ENCODE data around the gene CCDC106.

CCDC106 gene

DNA sequence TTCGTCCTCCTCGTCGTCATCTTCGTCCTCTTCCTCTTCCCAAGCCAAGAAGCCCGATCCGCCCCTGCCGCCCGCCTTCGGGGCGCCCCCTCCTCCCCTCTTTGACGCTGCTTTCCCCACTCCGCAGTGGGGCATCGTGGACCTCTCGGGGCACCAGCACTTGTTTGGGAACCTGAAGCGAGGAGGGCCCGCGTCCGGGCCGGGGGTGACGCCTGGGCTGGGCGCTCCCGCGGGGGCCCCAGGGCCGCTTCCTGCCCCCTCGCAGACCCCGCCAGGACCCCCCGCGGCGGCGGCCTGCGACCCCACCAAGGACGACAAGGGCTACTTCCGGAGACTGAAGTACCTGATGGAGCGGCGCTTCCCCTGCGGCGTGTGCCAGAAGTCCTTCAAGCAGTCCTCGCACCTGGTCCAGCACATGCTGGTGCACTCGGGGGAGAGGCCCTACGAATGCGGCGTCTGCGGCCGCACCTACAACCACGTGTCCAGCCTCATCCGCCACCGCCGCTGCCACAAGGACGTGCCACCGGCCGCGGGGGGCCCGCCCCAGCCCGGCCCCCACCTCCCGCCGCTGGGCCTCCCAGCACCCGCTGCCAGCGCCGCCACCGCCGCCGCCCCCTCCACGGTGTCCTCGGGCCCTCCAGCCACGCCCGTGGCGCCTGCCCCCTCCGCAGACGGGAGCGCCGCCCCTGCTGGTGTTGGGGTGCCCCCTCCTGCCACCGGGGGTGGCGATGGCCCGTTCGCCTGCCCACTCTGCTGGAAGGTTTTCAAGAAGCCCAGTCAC lies 33.9 kb upstream of the CCDC106 start:
- TF ChIP-seq POLR2AphosphoS5 (IDR thresholded peaks at IDR 0.05; ENCODE audit: low read depth, low read length) (no peak), POLR2A (IDR thresholded peaks at IDR 0.05; ENCODE audit: low read depth, low read length) (no peak), TAF1 (IDR thresholded peaks at IDR 0.05; ENCODE audit: low read depth, low read length) (no peak), PAX5 (IDR thresholded peaks at IDR 0.05; ENCODE audit: insufficient read depth, low read length, severe bottlenecking) (no peak), SPI1 (IDR thresholded peaks at IDR 0.05; ENCODE audit: low read depth, low read length) (no peak), POU2F2 (IDR thresholded peaks at IDR 0.05; ENCODE audit: low read depth, low read length) (no peak)
- FAIRE-seq (no peak), DNase-seq (ENCODE audit: insufficient read length, low spot score) (no peak)

DNA sequence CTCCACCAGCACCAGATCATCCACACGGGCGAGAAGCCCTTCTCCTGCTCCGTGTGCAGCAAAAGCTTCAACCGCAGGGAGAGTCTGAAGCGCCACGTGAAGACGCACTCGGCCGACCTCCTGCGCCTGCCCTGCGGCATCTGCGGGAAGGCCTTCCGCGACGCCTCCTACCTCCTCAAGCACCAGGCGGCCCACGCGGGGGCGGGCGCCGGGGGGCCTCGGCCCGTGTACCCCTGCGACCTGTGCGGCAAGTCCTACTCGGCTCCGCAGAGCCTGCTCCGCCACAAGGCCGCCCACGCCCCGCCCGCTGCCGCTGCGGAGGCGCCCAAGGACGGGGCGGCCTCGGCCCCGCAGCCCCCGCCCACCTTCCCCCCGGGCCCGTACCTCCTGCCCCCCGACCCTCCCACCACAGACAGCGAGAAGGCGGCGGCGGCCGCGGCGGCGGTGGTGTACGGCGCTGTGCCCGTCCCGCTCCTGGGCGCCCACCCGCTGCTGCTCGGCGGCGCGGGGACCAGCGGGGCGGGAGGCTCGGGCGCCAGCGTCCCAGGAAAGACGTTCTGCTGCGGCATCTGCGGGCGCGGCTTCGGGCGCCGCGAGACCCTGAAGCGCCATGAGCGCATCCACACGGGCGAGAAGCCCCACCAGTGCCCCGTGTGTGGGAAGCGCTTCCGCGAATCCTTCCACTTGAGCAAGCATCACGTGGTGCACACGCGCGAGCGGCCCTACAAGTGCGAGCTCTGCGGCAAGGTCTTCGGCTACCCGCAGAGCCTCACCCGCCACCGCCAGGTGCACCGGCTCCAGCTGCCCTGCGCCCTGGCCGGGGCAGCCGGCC lies 33.1 kb upstream of the CCDC106 start:
- FAIRE-seq (no peak), DNase-seq (ENCODE audit: insufficient read length, low spot score) (no peak)
- TF ChIP-seq POU2F2 (IDR thresholded peaks at IDR 0.05; ENCODE audit: low read depth, low read length), result no peak

- FAIRE-seq, result no peak
- DNase-seq (ENCODE audit: insufficient read length, low spot score), result no peak
- no peak for TF ChIP-seq POLR2AphosphoS5 (IDR thresholded peaks at IDR 0.05; ENCODE audit: low read depth, low read length)
- TF ChIP-seq TAF1 (IDR thresholded peaks at IDR 0.05; ENCODE audit: low read depth, low read length), result no peak
- no peak for TF ChIP-seq POU2F2 (IDR thresholded peaks at IDR 0.05; ENCODE audit: low read depth, low read length)
- no peak for TF ChIP-seq PAX5 (IDR thresholded peaks at IDR 0.05; ENCODE audit: insufficient read depth, low read length, severe bottlenecking)
- no peak for TF ChIP-seq POLR2A (IDR thresholded peaks at IDR 0.05; ENCODE audit: low read depth, low read length)
- no peak for TF ChIP-seq SPI1 (IDR thresholded peaks at IDR 0.05; ENCODE audit: low read depth, low read length)
These were observed 32.2 kb upstream of the CCDC106 start for GRCh38 chr19:55615543-55616394.

GRCh38 chr19:55616395-55616875 lies 31.6 kb upstream of the CCDC106 start:
- TF ChIP-seq POU2F2 (IDR thresholded peaks at IDR 0.05; ENCODE audit: low read depth, low read length), result no peak
- no peak for TF ChIP-seq TAF1 (IDR thresholded peaks at IDR 0.05; ENCODE audit: low read depth, low read length)
- TF ChIP-seq POLR2A (IDR thresholded peaks at IDR 0.05; ENCODE audit: low read depth, low read length), result no peak
- TF ChIP-seq SPI1 (IDR thresholded peaks at IDR 0.05; ENCODE audit: low read depth, low read length), result no peak
- no peak for TF ChIP-seq POLR2AphosphoS5 (IDR thresholded peaks at IDR 0.05; ENCODE audit: low read depth, low read length)
- no peak for TF ChIP-seq PAX5 (IDR thresholded peaks at IDR 0.05; ENCODE audit: insufficient read depth, low read length, severe bottlenecking)
- FAIRE-seq (no peak), DNase-seq (ENCODE audit: insufficient read length, low spot score) (no peak)

GRCh38 chr19:55617426-55617825 lies 30.6 kb upstream of the CCDC106 start:
- TF ChIP-seq SPI1 (IDR thresholded peaks at IDR 0.05; ENCODE audit: low read depth, low read length) (no peak), TAF1 (IDR thresholded peaks at IDR 0.05; ENCODE audit: low read depth, low read length) (no peak)

DNA sequence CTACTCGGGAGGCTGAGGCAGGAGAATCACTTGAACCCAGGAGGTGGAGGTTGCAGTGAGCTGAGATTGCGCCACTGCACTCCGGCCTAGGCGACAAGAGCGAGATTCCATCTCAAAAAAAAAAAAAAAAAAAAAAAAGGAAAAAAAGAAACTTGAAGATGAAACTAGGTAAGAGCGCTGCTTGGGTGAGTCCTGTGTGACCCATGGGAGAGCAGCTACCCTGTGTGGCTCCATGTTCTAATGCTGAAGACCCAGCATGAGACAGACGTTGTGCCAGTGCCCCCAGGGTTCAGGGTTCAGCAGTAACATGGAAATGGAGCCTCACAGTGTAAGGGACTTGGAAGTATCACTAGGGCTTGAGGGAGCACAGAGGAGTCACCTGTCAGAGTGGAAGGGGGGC lies 29.6 kb upstream of the CCDC106 start:
- no peak for FAIRE-seq
- DNase-seq (ENCODE audit: insufficient read length, low spot score), result no peak
- TF ChIP-seq SPI1 (IDR thresholded peaks at IDR 0.05; ENCODE audit: low read depth, low read length), result no peak
- TF ChIP-seq POLR2A (IDR thresholded peaks at IDR 0.05; ENCODE audit: low read depth, low read length), result no peak
- TF ChIP-seq TAF1 (IDR thresholded peaks at IDR 0.05; ENCODE audit: low read depth, low read length), result no peak
- TF ChIP-seq POLR2AphosphoS5 (IDR thresholded peaks at IDR 0.05; ENCODE audit: low read depth, low read length), result no peak
- TF ChIP-seq POU2F2 (IDR thresholded peaks at IDR 0.05; ENCODE audit: low read depth, low read length), result no peak

More at GRCh38 chr19:55617426-55617825, 30.6 kb upstream of the CCDC106 start:
- FAIRE-seq (no peak), DNase-seq (ENCODE audit: insufficient read length, low spot score) (no peak)

DNA sequence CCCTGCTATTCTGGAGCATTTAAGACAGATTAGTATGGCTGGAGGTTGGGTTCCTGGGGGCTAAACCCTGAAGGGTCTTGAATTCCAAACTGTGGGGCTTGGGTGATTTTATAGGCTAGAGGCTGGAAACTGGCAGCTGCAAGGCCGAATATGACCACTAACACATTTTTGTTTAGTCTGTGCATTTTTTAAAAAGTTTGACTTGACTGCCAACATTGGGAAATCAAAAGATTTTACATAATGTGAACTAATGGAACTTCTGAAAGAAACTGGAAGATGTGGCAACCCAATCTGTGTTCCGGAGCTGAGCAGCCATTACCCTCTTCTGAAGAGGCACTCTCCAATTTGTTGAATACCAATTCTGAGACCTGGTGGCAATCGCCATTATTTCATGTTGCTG lies 28.7 kb upstream of the CCDC106 start:
- FAIRE-seq (no peak), DNase-seq (ENCODE audit: insufficient read length, low spot score) (no peak)
- TF ChIP-seq POU2F2 (IDR thresholded peaks at IDR 0.05; ENCODE audit: low read depth, low read length) (no peak), PAX5 (IDR thresholded peaks at IDR 0.05; ENCODE audit: insufficient read depth, low read length, severe bottlenecking) (no peak), POLR2AphosphoS5 (IDR thresholded peaks at IDR 0.05; ENCODE audit: low read depth, low read length) (no peak), POLR2A (IDR thresholded peaks at IDR 0.05; ENCODE audit: low read depth, low read length) (no peak)

DNA sequence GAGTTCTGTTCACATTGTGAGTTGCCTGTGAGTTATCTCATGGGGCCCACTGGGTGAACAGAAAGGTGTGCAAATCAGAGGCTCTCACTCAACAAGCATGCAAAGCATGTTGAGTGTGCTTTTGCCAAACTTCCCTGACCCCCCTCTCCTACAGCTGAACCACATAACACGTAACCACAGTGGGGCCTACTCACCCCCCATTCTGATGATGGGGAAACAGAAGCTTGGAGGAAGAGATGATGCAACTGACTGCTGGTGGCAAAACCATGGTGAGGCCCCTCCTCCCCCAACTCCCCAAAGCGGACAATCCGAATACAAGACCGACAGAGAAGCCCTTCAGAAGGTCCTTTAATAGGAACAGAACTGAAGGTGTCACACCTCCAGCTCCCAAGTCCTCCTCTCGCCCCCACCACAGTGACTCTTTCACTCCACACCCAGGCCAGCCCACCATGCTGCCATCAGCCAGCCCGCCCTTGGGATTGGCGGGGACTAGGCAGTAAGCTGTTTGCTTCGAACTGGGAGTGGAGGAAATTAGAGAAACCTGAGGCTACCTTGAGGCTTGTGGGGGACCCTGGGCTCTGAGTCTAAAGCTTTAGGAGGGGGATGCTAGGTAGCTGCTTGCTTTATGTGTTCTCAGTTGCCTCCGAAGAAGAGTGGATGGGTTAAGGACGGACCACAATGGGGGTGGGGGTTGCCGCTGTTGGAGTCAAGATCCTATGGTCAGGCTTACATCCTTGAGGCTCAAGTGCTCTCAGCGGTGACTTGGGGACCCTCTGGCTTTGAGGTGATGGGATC lies 27.4 kb upstream of the CCDC106 start:
- TF ChIP-seq POLR2AphosphoS5 (IDR thresholded peaks at IDR 0.05; ENCODE audit: low read depth, low read length), result no peak; the same call in 1 of the 2 replicates
- no peak for TF ChIP-seq POU2F2 (IDR thresholded peaks at IDR 0.05; ENCODE audit: low read depth, low read length)
- no peak for TF ChIP-seq SPI1 (IDR thresholded peaks at IDR 0.05; ENCODE audit: low read depth, low read length)
- TF ChIP-seq TAF1 (IDR thresholded peaks at IDR 0.05; ENCODE audit: low read depth, low read length), result no peak
- TF ChIP-seq PAX5 (IDR thresholded peaks at IDR 0.05; ENCODE audit: insufficient read depth, low read length, severe bottlenecking), result no peak
- TF ChIP-seq POLR2A (IDR thresholded peaks at IDR 0.05; ENCODE audit: low read depth, low read length), result no peak
- no peak for DNase-seq (ENCODE audit: insufficient read length, low spot score)
- FAIRE-seq, result no peak

All from GM12891 (cell line).